HK-2 (cell line): Measurements from ENCODE around the gene FARP1.

ENCODE experiments used
- DNase-seq: peaks from one replicate; pipeline ENCODE4 v3.0.0-alpha.2; 2018; ENCODE audit not compliant: unreplicated experiment

Gene FARP1

DNA sequence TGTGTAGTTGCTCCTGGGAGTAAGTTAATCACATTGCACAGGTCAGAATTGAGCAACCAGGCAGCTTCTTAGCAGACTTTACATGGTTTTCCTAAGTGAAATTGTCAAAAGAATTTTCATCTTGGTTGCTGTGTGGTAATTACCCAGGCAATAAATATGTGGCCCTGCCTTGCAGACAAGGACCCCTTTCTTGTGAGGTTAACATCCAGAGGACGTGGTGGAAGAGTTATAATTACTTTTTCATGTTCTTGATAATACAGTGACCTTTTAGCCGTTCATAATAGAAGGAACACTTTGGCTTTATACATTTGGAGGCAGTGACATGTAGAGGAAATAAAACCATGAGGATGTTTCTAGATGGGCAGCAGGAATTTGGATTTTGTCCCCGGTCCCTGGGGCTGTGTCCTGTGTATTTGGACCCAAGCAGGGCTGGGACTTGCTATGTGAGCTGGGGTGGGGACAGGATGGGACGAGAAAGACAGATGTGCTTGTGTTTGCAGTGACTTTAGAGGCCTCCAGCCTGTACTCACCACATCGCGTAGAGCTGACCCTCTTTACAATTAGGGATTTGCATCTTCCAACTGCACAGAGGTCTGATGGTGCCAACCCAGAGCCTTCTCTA lies 277.8 kb downstream of the FARP1 start:
- DNase-seq: no peak

DNA sequence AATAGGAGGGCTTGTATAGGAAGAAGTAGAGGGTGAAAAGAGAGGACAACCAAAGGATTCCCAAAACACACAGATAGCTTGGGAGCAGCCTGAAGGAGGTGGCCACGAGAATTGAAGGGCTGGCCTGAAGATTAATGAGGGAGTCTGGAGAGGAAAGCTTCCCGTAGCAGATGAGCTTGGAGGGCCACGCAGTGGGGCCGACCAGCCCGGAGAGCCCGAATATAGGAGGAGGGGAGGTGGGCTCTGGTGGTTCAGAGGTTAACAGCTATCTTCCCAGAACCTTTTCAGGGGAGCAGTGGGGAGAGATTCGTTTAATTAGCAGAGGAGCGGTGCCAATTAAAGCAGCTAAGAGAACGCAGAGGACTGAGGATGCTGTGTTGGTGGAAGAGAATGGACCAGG lies 279.2 kb downstream of the FARP1 start:
- DNase-seq: no peak

DNA sequence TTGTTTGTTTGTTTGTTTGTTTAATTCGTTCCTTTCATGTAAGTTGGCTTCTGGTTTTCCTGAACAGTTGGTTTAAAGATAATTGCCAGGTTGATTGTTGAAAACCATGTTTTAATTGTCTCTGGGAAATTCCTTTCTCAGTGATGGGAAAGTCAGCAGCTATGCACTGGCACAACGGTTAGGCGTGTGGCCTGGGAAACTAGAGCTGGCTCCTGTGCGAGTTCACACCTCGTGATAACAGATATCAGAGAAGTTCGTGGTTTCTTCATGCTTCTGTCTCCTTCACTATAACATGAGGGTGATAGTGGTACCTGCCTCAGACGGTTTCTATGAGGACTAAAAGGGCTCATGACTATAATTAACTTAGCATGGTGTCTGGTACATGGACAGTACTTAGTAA lies 280.5 kb downstream of the FARP1 start:
- DNase-seq: no peak

DNA sequence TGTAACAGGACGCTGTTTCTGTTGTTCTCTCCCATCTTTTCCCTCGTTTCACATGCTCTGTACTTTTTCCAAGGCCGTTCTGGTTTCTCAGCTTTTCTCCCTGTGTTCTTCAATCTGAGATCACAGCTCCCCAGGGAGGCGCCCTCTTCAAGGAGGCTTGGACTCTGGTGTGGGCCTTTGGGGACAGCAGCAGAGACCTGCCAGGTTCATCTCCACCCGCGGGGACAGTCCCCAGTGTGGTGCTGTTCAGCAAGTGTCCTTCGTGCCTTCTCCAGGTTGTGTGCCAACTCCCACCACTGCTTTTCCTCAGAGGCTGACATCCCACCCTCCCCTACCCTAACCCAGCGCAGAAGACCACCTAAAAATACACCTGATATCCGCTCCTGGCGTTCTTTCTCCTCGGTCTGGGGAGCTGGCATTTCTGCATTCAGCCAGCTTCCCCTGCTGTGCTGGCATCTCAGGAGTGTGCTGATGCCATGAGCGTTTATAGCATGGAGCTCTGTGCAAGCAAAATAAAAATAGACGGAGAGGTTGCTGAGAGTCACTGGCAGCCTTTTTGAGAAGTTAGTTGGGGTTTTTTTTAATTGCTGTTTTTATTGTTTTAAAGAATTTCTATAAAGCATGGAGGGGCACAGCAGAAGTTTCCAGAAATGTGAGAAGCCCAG lies 284.6 kb downstream of the FARP1 start:
- DNase-seq: no peak

DNA sequence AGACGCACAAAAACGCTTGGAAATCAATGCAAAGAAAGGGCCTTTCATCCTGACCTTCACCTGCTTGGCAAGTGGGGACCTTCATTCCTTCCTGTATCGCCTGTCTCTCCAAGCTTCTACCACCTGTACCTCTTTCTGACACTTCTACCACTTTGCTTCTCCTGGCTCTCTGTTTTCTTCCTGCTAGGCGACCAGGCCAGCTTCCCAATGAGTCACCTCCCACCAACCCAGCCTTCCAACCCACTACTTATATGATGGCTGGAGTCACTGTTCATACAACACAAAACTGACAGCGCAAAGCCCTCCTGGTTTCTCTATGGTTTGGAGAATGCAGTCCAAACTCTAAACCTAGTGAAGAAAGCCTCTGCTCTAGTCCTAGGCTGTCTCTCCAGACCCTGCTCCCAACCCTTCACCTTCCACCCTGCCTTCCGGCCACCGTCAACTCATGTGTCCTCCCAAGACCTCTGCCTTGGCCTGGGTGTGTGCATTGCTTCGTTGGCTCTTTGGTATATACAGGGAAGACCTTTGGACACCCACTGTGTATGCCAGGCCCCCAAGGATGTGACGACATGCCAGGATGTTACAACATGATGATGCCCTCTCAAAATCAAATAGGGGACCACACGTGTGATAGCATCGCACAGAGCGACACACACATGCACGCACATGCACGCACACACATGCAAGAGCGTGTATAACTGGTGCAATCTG lies 285.5 kb downstream of the FARP1 start:
- no peak for DNase-seq

DNA sequence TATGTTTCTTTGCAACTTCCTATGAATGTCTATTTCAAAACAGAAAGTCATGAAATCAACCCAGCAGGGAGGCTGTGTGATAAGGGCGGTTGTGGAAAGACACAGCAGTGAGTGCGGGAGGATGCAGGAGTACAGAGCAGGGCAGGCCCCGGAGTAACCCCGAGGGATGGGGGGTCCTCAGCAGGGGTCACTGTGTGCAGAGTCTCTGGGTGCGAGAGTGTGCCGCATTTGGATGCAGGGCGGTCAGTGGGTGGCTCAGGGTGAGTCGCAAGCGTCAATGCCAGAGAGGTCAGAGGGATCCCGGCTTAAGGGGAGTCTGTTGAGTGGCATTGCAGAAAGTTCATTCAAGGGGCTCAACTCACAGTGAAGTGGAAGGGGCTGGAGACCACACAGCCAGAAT lies 286.2 kb downstream of the FARP1 start:
- DNase-seq: no peak

DNA sequence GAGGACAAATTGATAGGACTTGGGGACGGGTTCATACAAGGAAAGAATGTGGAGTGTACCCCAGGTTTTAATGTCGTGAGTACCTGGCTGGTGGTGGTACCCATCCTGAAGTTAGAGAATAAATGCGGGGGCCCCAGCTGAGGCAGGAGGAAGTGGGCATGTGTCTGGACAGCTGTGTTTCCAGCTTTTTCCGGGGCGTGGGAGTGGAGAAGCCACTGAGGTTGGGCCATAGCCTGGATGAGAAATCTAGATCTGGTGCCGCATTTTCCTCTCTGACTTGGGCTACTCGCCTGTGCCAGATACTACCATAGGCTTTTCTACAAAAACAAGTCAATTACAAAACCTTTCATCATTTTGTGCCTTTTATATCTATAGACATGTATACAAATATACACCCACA lies 286.6 kb downstream of the FARP1 start:
- DNase-seq: no peak

DNA sequence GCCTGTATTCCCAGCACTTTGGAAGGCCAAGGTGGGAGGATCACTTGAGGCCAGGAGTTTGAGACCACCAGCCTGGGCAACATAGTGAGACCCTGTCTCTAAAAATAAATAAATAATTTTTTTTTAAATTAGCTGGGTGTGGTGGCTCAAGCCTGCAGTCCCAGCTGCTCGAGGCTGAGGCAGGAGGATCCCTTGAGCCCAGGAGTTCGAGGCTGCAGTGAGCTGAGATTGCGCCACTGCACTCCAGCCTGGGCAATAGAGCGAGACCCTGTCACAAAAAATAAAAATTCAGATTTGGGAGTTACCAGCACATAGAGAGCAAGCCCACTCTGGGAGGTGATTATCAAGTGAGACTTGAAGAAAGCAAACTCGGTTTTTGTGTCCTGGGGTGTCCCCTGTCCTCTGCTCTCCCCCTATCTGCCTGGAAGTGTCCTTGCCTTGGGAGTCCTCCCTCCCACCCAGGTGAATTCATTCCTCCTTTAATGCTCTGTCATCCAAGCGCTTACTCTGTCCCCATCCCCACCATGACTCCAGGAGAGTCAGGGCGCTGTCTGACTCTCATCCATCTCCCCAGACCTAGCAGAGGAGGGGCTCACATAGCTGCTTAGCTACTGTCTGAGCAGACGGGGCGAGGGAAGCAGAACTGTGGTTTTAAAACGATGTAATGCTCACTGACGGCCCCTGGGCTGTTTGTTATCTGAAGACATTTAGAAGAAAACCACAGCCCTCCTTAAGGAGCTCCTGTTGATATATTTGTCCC lies 287.3 kb downstream of the FARP1 start:
- no peak for DNase-seq

DNA sequence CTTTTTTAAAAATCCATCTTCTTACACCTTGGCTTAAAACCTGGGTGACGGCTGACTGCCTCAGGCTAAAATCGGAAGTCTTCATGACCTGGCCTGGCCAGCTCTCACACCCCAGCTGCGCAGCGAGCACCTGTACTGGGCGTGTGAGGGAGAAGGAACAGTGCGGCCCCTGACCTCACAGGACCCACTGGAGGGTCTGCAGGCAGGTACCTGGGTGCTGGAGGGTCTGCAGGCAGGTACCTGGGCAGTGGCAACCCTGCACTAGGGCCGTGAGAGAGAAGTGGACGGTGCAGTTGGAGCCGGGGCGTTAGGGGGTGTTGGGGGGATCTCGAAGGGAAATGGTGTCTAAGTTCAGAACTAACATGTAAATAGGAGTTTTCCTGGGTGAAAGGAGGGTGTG lies 289.7 kb downstream of the FARP1 start:
- DNase-seq: no peak

DNA sequence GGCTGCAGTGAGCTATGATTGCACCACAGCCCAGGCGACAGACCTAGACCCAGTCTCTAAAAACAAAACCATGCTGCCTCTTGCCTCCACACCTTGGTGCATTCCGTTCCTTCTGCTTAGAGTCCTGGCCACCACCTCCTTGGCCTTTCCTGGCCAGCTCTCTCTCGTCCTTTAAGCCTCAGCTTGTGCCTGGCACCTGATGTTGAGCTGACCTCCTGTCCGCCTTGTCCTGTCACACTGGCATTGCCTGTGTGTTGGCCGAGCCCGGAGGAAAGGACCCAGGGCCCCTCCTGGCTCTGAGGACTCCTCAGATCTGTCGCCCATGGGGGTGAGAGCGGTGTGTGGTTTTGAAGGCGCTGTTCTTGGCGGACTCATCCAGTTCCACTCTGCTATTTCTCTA lies 290.8 kb downstream of the FARP1 start:
- no peak for DNase-seq

DNA sequence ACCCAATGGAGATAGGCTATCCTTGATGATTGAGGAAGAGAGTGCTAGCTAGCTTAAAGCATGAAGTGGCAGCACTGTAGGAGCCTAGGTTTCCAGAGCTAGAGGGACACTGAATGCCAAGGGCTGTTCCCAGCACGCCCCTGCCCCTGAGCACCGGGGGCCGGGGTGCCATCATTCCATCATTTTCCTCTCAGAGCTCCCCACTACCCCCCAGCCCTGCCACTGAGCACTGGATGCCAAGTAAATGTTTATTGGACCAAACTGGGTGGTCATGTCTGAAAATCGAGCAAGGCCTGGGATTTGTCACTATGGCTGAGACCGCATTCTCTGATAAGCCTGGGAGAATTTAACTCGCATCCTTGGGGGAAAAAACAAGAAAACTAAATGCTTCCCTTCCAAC lies 291.2 kb downstream of the FARP1 start:
- DNase-seq: no peak

DNA sequence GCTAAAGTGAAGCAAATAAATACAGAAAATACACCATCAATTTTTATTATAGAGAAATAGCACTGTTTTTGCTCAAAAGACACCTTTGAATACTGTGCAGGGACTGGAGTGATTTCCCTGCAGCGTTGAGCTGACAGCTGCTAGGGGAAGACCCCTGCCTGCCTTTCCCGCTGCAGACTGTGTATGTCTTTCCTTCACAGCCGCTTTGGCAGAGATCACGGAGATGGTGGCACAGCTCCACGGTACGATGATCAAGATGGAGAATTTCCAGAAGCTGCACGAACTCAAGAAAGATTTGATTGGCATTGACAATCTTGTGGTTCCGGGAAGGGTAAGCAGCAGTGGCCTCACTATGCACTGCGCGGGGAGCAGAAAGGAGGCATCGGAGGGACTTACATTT lies 292.5 kb downstream of the FARP1 start:
- no peak for DNase-seq

DNA sequence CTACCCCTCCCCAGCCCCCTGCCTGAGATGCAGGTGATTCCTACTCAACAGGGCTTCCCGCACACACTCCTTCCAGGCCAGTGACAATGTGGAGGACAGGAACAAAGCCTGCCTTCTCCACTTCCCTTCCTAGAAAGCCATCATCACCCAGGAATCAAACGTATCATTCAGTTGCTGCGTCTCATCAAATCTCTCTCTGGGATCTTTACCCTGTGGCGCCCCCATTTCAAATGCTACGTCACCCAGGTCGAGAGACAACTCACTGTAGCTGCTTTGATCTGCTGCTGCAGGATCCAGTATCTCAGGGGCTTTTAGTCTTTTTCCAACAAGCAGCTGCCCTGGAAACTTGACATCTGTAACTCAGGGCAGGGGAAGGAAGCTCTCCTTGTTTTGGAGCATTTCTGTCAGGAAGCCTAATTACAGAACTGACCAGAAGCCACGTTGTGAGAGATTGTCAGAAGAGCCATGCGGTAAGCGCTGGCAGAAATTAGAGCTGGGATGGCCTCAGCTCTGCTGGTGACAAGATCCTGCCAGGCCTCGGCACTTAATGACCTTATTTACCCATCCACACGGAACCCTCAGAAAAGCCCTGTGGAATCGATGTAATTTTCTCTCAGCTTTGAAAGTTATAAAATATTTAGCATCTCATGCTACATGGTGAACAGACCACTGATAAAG lies 293.5 kb downstream of the FARP1 start:
- DNase-seq: no peak

DNA sequence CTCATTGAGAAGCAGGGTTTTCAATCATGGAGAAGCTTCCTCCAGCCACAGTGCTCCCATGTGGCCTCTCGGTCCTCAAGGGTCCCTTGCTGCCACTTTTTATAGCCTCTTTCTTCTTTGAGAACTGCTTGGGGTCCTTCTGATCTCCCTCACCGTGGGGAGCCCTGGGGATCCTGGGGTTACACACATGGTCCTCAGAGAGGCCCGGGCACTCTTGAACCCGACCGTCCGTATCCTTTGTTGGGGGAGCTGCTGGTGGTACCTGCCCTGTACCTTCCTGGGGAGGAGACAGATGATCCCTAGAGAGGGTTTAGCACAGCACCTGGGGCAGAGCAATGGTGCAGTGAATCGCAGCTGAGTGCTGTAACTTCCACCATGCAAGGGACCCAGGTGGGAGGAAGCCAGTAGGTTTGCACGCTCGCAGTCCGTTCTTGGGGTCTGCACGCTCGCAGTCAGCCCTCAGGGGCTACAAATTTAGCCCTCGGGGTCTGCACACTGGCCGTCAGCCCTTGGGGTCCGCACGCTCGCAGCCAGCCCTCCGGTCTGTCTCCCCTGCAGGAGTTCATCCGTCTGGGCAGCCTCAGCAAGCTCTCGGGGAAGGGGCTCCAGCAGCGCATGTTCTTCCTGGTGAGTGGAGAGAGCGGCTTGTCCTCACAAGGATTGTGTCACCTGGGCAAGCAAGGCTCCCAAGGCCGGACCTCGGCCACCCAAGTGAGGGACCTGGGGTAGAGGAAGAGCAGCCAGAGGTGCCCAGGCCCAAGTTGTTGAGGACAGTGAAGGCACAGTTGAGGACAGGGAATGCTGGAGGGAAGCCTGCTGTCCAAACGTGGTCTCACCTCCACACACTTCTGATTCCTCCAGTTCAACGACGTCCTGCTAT lies 295.6 kb downstream of the FARP1 start:
- DNase-seq: no peak

DNA sequence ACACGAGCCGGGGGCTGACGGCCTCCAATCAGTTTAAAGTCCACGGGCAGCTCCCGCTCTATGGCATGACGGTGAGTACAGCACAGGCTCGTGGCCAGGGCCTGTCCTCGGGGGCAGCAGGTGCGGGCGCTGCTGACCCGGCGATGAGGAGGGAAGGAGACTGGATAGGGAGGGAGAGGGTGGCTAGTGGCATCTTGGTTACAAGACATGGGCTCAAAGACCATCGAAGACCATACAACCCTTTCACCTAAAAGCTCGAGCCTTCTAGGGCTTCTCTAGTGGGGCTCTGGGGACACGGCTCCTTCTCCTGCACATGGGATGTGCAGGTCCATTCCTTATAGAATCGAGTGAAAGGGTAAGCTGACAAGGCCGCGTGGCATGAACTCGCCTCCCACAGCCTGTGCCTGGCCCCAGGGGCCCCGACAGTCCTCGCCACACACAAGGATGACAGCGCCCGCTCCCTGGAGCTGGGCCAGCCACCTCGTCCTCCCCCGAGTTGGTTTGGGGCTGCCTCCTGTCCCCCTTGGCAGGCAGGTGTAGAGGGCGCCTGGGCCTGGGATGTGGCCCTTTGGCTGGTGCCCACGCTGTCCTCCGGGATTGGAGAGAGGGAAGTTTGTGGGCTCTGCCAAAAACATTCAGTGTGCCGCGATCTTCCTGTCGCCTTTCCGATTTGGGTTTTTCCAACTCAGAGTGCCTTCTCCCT lies 296.4 kb downstream of the FARP1 start:
- DNase-seq: no peak

DNA sequence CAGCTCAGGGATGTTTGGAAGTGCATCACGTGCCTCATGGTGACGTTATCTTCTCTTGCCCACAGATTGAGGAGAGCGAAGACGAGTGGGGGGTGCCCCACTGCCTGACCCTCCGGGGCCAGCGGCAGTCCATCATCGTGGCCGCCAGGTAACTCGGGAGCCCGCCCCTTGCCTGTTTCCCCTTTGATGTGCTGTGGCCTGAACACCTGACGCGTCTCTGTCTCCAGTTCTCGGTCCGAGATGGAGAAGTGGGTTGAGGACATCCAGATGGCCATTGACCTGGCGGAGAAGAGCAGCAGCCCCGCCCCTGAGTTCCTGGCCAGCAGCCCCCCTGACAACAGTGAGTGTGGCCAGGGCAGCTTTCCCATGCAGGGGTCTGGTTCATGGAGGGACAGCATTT lies 297.0 kb downstream of the FARP1 start:
- no peak for DNase-seq

DNA sequence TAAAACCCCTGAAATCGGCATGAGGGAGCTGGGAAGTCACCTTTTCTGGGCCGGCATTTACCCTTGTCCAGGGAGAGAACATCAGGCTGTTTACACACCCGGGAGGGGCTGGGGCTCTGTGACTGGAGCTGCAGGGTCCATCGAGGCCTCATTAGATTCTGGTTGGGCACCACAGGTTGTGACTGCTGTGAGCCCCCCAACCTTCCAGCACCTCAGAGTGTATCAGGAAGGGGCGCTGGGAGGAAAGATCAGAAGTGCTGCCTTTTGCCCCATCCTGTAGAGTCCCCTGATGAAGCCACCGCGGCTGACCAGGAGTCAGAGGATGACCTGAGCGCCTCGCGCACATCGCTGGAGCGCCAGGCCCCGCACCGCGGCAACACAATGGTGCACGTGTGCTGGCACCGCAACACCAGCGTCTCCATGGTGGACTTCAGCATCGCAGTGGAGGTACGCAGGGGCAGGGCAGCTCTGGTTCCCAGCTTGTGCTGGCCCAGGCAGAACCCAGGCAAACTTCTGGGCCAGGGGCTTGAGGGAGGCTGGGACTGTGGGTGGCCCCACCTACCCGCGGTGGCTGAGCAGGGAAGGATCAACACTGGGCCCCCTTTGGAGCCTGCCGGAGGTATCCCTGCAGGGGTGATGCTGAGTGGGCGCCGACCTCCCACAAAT lies 297.6 kb downstream of the FARP1 start:
- no peak for DNase-seq

DNA sequence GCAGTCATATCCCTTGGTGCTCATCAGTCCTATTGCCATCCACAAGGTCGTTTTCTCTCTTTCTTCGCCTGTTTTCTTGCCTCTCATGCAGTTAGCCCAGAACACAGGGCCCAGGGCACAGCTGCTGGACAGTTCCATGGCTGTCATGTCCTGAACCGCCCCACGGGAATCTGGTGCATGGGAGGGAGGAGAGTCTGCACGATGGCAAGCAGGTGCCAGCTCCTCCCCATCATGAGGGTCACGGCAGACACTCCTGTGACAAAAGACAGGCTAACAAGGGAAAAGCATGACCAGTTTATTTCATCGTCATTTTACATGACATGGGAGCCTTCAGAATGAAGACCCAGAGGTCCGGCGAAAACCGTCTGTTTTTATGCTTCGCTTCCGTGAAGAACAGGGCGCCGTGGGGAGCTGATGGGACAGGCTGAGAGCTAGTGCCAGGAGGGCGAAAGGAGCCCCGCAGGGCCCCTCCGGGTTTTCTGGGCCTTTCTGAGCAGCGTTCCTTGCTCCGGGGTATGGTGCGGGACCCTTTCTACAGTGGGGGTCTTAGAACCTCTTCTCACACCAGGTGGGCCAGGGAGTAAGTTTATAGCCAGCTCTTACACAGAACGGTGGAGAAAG lies 298.3 kb downstream of the FARP1 start:
- no peak for DNase-seq
